HG03575 (cell line): ENCODE data around the gene GLTP.
"Not testable (repeated sequence)": the region's sequence is repeated elsewhere in the genome, so short reads cannot be mapped to it uniquely, and the experiment has no call there.

Experiments used
- ATAC-seq: cut with Tn5 transposase; IDR thresholded peaks from one replicate; pipeline ENCODE4 v1.9.1; 2021; ENCODE audit not compliant: unreplicated experiment, insufficient number of reproducible peaks, low FRiP score; ENCODE audit errors: extremely low read depth

GLTP gene

DNA sequence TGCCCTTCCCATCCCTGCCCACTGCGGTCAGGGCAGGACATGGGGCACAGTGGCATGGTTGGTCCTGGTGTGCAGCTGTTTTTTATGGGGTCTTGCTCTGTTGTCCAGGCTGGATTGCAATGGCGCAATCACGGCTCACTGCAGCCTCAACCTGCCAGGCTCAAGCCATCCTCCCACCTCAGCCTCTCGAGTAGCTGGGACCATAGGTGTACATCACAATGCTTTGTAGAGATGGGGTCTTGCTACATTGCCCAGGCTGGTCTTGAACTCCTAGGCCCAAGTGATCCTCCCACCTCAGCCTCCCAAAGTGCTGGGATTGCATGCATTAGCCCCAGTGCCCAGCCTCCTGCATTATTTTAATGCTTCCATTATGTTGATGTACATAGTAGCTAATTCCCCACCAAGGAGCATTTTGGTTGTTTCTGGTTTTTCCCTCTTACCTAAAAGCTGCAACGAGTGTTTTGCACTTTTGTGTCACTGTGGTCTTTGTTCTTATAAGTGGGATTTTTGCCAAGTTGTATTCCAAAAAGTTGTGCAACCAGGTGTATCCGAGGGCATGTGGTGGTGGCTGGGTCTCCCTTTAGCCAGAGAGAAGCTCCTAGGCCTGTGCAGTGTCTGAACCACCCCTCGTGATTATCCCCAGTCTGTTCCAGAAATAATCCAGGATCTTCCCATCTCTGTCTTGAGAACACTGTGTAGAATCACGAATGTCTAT, 30.1 kb upstream of the GLTP start:
- no peak for ATAC-seq

DNA sequence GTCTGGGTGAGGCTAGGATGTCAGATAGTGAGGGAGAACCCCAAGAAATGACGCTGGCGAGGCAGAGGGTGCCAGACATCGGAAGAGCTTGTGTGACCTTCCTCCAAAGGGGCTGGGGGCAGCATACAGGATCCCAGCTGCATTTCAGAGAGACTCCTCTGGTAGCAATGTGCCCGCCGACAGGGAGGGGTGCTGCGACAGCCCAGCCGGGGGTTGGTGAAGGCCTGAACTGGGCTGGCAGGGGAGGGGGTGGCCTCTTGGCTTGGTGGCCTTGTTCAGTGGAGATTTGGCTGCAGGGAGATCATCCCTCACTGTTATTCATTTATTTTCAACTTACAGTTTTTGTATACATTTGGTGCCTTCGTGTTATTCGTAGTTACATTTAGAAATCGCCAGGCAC, 25.0 kb upstream of the GLTP start:
- ATAC-seq: no peak

DNA sequence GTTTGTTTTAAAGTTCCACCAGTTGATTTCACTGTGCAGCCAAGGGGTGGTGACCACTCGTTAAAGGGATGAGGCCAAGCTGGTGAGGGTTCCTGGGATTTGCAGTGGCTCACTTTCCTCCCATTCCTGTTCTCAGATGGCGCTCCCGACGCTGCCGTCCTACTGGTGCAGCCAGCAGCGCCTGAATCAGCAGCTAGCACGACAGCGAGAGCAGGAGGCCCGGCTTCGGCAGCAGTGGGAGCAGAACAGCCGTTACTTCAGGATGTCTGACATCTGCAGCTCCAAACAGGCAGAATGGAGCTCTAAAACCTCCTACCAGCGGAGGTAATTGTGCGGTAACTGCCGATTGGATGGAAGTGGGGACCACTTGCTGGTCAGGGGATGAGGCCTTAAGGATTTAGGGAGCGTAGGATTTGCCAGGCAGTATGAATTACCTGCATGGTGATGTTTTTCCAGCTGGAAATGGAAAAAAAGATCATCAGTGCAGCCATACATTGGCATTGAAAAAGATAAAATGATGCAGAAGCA, 22.6 kb upstream of the GLTP start:
- no peak for ATAC-seq

DNA sequence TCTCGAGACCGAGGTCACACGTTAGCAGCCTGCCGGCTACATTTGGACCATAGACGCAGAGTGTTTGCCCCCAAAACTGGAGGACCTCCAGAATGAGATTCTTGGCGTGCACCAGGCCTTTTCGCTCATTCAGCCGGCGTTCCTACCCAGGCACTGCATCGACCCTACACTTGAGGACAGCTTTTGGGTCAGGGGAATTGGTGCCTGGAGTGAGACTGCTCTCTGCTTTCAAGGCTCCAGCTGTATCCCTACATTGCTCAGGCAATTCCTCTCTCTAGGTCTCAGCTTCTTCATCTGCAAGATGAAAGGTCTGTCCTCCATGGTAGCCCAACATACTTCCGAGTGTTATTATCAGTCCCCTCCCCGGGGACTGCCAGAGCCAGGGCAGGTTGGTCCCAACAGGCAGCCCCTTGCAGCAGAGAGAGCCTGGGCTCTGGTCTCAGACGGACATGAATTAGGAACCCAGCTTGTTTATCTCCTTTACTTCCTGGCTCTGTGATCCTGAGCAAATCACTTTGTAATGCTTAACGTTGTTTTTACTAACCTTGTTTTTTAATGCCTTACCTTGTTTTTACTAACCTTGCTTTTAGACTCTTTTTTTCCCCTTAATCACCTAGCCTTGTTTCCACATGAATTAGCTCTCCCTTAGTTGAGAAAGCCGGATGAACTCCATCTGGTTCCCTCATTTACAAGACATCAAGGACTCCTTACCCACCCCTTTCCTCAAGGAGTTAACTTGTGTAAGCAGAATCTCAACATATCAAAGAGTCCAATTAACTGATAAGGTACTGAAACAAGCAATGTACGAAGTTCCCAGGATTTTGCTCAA, 20.6 kb upstream of the GLTP start:
- ATAC-seq: no peak

GRCh38 chr12:109899783-109900751, 19.7 kb upstream of the GLTP start, which contains the start of gene TCHP:
TCHP (plus strand) TSS chr12:109900274; CDS start chr12:109903027, 2,753 bp downstream.
- ATAC-seq: no peak

GRCh38 chr12:109899345-109899744, 19.0 kb upstream of the GLTP start:
- not testable (repeated sequence) for ATAC-seq

GRCh38 chr12:109897029-109897428, 16.7 kb upstream of the GLTP start:
- no peak for ATAC-seq

GRCh38 chr12:109896188-109896587, 15.8 kb upstream of the GLTP start:
- no peak for ATAC-seq

- ATAC-seq: no peak
Observed at GRCh38 chr12:109894939-109895338, 14.6 kb upstream of the GLTP start.

DNA sequence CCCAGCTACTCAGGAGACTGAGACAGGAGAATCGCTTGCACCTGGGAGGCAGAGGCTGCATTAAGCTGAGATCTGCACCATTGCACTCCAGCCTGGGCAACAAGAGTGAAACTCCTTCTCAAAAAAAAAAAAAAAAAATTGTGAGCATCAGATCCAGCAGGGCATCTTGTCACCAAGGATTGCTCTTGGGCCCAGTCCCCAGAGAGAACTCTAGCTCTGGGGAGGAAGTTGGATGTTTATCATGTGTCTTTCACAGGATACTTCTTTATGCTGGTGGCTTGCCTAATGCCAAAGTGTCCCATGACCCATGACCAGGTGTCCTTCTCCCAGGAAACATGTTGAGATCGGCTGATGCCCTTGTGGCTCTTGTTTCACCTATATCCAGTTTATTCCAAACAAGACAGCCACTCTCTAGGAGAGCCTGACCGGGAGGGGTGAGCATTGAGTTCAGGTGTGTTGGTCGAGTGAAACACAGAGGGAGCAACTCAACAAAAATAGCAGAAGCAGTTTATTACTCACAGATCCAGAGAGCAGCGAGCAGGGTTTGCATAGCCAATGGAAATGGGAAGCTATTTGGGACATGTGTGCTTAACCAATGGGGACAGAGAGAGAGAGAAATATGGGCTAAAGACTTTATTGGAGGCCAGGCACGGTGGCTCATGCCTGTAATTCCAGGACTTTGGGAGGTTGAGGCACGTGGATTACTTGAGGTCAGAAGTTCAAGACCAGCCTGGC, 13.1 kb upstream of the GLTP start:
- no peak for ATAC-seq

GRCh38 chr12:109892748-109893147, 12.4 kb upstream of the GLTP start:
- ATAC-seq: no peak

- no peak for ATAC-seq
Observed at GRCh38 chr12:109892165-109892715, 11.9 kb upstream of the GLTP start.

GRCh38 chr12:109891731-109892130, 11.4 kb upstream of the GLTP start:
- not testable (repeated sequence) for ATAC-seq

DNA sequence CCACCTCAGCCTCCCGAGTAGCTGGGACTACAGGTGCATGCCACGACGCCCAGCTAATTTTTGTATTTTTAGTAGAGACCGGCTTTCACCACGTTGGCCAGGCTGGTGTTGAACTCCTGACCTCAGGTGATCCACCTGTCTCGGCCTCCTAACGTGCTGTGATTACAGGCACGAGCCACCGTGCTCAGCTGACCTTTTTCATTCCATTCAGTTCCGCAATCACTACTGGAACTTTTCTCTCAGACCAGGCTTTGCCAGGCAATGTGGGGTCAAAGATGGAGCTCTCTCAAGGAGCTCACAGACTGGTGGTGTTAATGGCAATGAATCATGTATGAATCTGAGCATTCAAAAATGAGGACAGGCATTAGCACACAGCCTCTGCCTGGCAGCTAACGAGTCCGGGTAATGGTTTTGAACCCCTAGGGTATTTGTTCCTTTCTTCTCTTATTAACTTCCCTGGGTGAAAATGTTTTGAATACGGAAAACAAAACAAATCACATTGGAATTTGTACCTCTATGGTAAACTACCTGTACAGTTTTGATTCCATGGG, 10.4 kb upstream of the GLTP start:
- ATAC-seq: no peak

- no peak for ATAC-seq
Observed at GRCh38 chr12:109888179-109889020, 8.1 kb upstream of the GLTP start.

DNA sequence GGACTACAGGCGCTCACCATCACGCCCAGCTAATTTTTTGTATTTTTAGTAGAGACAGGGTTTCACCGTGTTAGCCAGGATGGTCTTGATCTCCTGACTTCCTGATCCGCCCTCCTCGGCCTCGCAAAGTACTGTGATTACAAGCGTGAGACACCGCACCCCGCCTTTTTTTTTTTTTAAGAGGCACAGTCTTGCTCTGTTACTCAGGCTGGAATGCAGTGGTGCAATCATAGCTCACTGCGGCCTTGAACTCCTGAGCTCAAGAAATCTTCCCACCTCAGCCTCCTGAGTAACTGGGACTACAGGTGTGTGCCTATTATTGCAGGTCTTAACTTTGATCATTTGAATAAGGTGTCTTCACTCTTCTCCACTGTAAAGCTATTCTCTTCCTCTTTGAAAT, 5.3 kb upstream of the GLTP start:
- no peak for ATAC-seq

DNA sequence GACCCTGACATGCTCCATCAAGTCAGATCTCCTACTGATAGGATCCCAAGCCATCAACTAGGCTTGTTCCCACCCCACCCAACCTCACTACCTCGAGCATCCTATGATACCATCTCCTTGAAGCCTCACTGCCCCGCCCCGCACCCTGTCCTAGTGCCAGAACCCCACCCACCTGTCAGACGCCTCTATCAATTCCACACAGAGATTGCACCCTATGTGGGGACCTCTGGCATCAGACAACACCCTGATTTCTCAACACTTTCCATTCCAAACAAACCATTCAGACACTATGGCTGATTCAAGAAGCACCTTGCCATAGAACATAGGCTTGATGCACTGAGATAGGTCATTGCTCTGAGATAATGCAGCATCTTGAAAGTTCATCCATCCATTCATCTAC, 3.1 kb upstream of the GLTP start:
- ATAC-seq: no peak
